22Rv1 (cell line): ENCODE measurements around the gene FAM131A.

ENCODE experiments used
- ZFX ChIP-seq: fragments of 450-650 bp; IDR thresholded peaks from 2 replicates; pipeline ENCODE4 v1.6.1; 2017; ENCODE audit warnings: antibody characterized with exemption, borderline replicate concordance
- TF ChIP-seq, protein P1 (sequence below): fragments of 450-650 bp; IDR thresholded peaks from 2 replicates; pipeline ENCODE4 v1.5.1; 2017; ENCODE audit warnings: mild to moderate bottlenecking

DNA sequence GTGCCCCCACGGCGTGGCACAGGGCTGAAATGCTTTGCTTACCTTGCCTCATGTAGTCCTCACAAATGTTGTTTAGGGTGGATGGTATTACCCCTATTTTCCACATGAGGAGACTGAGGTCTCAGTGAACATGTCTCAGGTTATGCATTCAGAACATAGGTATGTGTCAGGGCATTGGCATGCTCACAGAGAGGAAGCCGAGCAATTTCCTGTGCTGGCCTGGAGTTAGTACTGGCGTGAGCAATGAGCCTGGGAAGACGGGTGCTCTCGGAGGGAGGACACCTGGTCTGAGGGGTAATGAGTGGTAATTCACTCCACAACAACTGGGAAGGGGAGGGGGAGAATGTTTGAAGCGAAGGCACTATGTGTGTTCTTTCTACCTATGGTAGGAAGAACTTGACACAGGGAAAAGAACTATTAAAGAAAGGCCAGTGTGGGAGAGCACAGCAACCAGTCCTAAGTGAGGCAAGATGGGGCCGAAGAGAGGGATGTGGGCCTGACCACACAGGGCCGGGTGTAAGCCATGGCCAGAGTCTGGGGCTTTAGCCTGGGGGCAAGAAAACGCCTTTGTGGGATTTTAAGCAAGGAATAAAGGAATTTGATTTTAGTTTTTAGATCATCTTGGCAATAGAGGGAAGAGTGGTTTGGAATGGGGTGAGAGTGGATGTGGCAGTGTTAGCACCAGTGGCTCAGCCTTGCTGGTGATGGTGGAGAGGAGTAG lies 4.9 kb upstream of the FAM131A start:
- TF ChIP-seq, protein P1, sequence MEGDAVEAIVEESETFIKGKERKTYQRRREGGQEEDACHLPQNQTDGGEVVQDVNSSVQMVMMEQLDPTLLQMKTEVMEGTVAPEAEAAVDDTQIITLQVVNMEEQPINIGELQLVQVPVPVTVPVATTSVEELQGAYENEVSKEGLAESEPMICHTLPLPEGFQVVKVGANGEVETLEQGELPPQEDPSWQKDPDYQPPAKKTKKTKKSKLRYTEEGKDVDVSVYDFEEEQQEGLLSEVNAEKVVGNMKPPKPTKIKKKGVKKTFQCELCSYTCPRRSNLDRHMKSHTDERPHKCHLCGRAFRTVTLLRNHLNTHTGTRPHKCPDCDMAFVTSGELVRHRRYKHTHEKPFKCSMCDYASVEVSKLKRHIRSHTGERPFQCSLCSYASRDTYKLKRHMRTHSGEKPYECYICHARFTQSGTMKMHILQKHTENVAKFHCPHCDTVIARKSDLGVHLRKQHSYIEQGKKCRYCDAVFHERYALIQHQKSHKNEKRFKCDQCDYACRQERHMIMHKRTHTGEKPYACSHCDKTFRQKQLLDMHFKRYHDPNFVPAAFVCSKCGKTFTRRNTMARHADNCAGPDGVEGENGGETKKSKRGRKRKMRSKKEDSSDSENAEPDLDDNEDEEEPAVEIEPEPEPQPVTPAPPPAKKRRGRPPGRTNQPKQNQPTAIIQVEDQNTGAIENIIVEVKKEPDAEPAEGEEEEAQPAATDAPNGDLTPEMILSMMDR = no peak
- TF ChIP-seq ZFX = no peak
